Skeletal muscle satellite cell (primary cell): ENCODE measurements around the gene KLHDC7A.

Experiments used
- H3K27me3 ChIP-seq: 2 replicates; pipeline ENCODE4 v1.7.0; 2013; ENCODE audit warnings: low read length; ENCODE audit not compliant: control insufficient read depth, insufficient read depth
- H3K36me3 ChIP-seq: 2 replicates; pipeline ENCODE4 v1.7.0; 2013; ENCODE audit warnings: mild to moderate bottlenecking, control low read depth, low read length; ENCODE audit not compliant: insufficient read depth
- H3K4me1 ChIP-seq: 2 replicates; pipeline ENCODE4 v1.7.0; 2013; ENCODE audit warnings: low read length; ENCODE audit not compliant: control insufficient read depth, insufficient read depth
- H3K4me2 ChIP-seq: 2 replicates; pipeline ENCODE4 v1.7.0; 2013; ENCODE audit warnings: mild to moderate bottlenecking, low read length
- H3K4me3 ChIP-seq: 2 replicates; pipeline ENCODE4 v1.7.0; 2013; ENCODE audit warnings: low read length
- H3K9ac ChIP-seq: 2 replicates; pipeline ENCODE4 v1.7.0; 2013; ENCODE audit warnings: mild to moderate bottlenecking, low read depth, low read length, moderate library complexity
- H3K9me3 ChIP-seq: replicated peaks from 2 replicates; pipeline ENCODE4 v1.7.0; 2013; ENCODE audit warnings: mild to moderate bottlenecking, control low read depth, low read length

The KLHDC7A gene

DNA sequence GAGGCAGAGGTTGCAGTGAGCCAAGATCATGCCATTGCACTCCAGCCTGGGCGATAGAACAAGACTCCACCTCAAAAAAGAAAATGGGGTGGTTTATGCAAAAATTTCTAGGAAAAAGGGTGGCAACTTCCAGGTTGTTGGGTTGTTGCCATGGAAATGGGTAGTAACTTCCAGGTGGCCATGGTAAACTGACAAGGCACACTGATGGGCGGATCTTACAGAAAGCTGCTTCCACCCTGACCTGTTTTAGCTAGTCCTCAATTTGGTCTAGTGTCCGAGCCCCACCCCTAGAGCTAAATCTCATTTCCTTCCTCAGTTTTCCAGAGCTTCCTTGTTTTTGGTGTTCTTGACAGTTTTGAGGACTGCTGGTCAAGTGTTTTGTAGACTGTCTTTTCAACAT is 13.6 kb downstream of the KLHDC7A start:
- Histone ChIP-seq H3K27me3 (no peaks in the 10 kb centered on the region), H3K4me3 (no peak overlapping the region), H3K36me3 (no peaks in the 10 kb centered on the region), H3K9ac (no peak overlapping the region), H3K4me2 (no peak overlapping the region), H3K9me3 (peaks cover 2% of the 10 kb centered on the region), H3K4me1 (no peaks in the 10 kb centered on the region)

DNA sequence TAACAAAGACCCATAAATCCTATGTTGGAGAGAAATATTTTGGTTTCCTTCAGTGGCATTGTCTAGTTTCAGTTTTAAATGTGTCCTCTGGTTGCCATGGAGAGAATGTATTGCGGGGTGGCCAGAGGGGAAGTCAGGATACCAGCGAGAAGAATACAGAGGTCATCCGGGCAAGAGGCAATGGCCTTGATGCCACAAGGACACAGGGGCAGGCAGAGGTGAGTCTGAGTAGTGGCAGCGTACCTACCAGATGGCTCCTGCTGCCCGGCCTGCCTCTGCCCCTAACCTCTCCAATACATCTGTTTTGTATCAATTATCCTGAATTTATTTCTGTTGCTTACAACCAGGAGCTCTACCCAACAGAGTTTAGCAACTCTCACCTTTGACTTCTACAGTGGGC is 14.9 kb downstream of the KLHDC7A start:
- Histone ChIP-seq H3K27me3 (no peaks in the 10 kb centered on the region), H3K36me3 (no peaks in the 10 kb centered on the region), H3K4me3 (no peak overlapping the region), H3K9me3 (peaks cover 2% of the 10 kb centered on the region), H3K9ac (no peak overlapping the region), H3K4me2 (no peak overlapping the region), H3K4me1 (no peaks in the 10 kb centered on the region)

DNA sequence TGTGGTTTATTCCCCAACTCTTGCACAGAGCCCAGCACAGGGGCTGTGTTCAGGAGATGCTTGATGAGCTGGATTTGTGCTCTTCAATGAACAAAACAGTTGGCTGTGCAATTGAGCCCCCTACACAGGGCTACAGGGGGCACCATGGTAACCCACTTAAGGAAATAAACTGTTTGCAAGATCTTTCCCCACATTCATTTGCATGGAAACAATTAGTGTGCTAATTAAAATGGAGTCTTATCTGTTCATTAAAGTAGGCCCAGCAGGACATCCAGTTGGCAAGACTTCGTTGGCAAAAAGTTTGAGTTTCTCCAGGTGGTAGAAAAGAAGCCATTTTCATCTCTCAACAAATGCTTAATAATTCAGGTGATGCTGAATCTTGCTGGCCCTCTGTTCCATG is 15.3 kb downstream of the KLHDC7A start:
- peaks cover 2% of the 10 kb centered on the region for H3K9me3 ChIP-seq
- no peak overlapping the region for H3K9ac ChIP-seq
- no peaks in the 10 kb centered on the region for H3K36me3 ChIP-seq
- no peak overlapping the region for H3K4me2 ChIP-seq
- H3K27me3 ChIP-seq: no peaks in the 10 kb centered on the region
- H3K4me3 ChIP-seq: no peak overlapping the region
- no peaks in the 10 kb centered on the region for H3K4me1 ChIP-seq

DNA sequence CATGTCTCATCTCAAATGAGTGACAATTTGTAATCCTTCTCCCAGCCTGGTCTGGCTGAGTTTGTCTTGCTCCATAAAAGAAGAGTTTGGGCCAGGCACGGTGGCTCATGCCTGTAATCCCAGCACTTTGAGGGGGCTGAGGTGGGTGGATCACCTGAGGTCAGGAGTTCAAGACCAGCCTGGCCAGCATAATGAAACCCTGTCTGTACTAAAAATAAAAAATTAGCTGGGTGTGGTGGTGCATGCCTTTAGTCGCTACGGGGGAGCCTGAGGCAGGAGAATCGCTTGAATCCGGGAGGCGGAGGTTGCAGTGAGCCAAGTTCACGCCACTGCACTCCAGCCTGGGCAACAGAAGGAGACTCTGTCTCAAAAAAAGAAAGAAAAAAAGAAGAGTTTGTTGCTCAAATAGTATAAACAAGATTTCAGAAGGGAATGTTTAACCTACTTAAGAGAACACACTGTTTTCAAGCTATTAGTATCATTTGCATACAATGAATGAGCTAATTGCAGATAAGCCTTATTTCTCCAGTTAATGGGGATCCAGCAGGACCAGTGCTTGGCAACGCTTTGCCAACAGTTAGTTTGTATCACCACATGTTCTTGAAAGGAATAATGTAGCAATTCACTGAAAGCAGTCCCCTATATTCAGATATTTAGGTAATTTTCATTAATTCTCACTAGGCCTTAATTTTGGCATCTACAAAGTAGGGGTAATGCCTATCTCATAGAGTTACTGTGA is 15.9 kb downstream of the KLHDC7A start:
- no peak overlapping the region for H3K4me2 ChIP-seq
- H3K27me3 ChIP-seq: no peaks in the 10 kb centered on the region
- no peak overlapping the region for H3K4me3 ChIP-seq
- peaks cover 2% of the 10 kb centered on the region for H3K9me3 ChIP-seq
- H3K36me3 ChIP-seq: no peaks in the 10 kb centered on the region
- H3K4me1 ChIP-seq: no peaks in the 10 kb centered on the region
- H3K9ac ChIP-seq: no peak overlapping the region

DNA sequence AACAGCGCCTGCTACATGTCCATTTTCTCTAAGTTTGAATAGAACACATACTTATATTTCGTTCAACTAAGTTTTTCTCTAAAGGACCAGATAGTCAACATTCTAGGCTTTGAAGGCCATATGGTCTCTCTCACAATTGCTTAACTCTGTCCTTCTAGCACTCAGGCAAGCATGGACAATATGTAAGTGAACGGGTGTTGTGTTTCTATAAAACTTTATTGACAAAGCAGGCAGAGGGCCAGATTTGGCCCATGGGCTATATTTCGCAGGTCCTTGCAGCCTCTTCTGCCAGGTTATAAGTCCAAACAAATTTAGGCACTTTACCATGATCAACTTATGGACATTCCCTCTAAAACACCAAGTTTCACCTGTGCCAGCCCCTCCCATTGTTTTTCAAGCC is 21.1 kb downstream of the KLHDC7A start:
- H3K9me3 ChIP-seq: no peaks in the 10 kb centered on the region
- no peak overlapping the region for H3K4me3 ChIP-seq
- no peak overlapping the region for H3K4me2 ChIP-seq
- H3K27me3 ChIP-seq: no peaks in the 10 kb centered on the region
- H3K36me3 ChIP-seq: no peaks in the 10 kb centered on the region
- H3K4me1 ChIP-seq: no peaks in the 10 kb centered on the region
- no peak overlapping the region for H3K9ac ChIP-seq

DNA sequence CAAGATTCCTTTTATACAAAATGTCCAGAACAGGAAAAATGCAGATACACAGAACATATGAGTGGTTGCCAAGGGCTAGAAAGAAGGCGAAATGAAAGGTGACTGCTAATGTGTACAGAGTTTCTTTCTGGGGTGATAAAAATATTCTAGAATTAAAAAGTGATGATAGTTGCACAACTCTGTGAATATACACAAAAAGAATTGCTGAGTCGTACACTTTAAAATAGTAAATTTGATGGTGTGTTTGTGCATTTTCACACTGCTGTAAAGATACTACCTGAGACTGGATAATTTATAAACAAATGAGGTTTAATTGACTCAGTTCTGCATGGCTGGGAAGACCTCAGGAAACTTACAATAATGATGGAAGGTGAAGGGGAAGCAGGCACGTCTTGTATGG is 23.9 kb downstream of the KLHDC7A start:
- no peaks in the 10 kb centered on the region for H3K27me3 ChIP-seq
- H3K4me1 ChIP-seq: no peaks in the 10 kb centered on the region
- no peak overlapping the region for H3K4me2 ChIP-seq
- H3K9ac ChIP-seq: no peak overlapping the region
- no peak overlapping the region for H3K4me3 ChIP-seq
- no peaks in the 10 kb centered on the region for H3K36me3 ChIP-seq
- no peaks in the 10 kb centered on the region for H3K9me3 ChIP-seq

DNA sequence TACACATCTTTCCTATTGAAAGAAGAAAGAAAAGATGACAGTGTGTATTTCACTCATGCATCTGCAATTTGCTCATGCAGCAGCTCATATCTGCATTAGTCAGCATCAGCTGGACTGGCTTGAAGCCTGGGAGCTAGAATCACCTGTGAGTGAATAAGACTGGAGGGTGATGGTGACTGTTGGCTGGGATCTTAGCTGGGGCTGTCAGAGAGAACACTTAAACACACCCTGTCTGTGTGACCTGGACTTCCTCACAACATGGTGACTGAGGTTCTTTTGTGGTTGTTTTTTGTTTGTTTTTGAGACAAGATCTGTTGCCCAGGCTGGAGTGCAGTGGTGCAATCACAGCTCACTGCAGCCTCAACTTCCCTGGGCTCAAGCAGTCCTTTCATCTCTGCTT is 24.9 kb downstream of the KLHDC7A start:
- H3K4me1 ChIP-seq: no peaks in the 10 kb centered on the region
- no peaks in the 10 kb centered on the region for H3K9me3 ChIP-seq
- H3K36me3 ChIP-seq: no peaks in the 10 kb centered on the region
- H3K4me2 ChIP-seq: no peak overlapping the region
- H3K4me3 ChIP-seq: no peak overlapping the region
- H3K27me3 ChIP-seq: no peaks in the 10 kb centered on the region
- no peak overlapping the region for H3K9ac ChIP-seq

DNA sequence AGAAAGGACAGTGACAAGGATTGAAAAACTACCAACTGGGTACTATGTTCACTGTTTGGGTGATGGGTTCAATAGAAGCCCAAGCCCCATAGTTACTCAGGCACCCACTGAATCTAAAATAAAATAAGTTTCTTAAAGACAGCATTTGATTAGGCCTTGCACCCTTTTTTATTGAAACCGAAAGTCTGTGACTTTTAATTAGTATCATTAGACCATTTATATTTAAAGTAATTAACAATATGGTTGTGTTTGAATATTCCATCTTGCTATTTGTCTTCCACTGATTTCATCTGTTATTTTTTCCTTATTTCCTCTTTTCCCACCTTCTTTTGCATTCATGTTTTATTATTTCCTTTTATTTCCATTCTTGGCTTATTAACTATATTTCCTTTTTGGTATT is 27.4 kb downstream of the KLHDC7A start:
- Histone ChIP-seq H3K4me1 (no peaks in the 10 kb centered on the region), H3K9me3 (no peaks in the 10 kb centered on the region), H3K4me3 (no peak overlapping the region), H3K36me3 (no peaks in the 10 kb centered on the region), H3K4me2 (no peak overlapping the region), H3K27me3 (no peaks in the 10 kb centered on the region), H3K9ac (no peak overlapping the region)

DNA sequence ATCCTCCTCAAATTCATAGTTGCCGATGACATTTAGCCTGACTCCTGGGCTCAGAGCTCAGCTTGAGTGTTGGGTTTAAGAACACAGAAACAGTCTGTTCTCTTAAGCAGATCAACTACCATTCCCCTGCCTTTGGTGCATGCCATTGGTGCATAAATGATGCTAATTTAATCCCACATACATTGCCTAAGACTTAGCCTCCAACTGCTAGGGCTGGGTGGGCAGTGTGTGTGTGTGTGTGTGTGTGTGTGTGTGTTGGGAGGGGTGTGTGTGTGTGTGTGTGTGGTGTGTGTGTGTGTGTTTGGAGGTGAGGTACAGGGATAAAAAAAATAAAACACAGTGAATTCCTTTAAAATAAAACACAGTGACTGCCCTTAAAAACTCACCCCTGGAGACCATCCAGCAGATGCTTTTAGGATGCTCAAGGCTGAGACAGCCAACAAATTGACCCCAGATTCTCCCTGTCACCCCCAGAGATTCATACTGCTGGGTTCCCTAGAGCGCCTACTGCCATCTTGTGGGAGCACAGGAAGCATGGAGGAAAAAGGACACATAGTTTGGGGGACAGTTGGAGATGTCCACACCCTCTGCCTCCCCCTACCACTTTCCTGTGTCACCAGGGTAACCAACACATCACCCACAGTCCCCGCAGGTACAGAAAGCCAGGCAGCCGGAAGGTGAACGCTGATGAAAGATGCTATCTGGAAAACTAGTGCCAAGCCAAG is 30.6 kb downstream of the KLHDC7A start:
- Histone ChIP-seq H3K9me3 (no peaks in the 10 kb centered on the region), H3K9ac (no peak overlapping the region), H3K36me3 (no peaks in the 10 kb centered on the region), H3K4me1 (no peaks in the 10 kb centered on the region), H3K4me3 (no peak overlapping the region), H3K27me3 (no peaks in the 10 kb centered on the region), H3K4me2 (no peak overlapping the region)

DNA sequence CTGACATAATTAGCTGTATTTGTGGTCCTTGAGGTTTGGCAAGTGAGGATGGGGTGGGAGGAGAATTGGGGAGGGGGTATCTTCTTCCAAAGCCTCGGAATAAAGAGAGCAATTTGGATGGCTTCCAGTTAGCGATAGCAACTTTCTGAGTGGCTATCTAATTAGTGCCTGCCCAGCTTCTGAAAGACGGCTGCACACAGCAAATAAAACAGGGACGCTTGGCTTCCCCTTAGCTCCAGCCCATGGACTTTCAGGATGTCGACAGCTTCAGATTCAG is 31.1 kb downstream of the KLHDC7A start:
- Histone ChIP-seq H3K36me3 (no peaks in the 10 kb centered on the region), H3K4me1 (no peaks in the 10 kb centered on the region), H3K4me3 (no peak overlapping the region), H3K9me3 (no peaks in the 10 kb centered on the region), H3K9ac (no peak overlapping the region), H3K4me2 (no peak overlapping the region), H3K27me3 (no peaks in the 10 kb centered on the region)

DNA sequence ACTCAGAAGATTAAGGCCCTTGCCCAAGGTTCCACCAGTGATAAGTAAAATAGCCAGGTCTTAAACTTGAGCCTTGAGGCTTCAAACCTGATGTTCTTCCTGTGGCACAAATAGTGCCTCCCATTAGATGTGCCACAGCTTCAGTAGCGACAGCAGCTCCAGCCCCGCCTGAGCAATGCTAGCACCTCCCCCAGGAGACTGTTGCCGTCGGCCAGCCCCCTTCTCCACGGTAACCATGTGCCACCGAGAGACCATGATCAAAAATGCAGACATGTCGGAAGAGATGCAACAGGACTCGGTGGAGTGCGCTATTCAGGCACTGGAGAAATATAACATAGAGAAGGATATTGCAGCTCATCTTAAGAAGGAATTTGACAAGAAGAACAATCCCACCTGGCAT is 32.2 kb downstream of the KLHDC7A start:
- no peak overlapping the region for H3K4me3 ChIP-seq
- no peak overlapping the region for H3K9ac ChIP-seq
- no peaks in the 10 kb centered on the region for H3K9me3 ChIP-seq
- H3K27me3 ChIP-seq: no peaks in the 10 kb centered on the region
- H3K4me1 ChIP-seq: no peaks in the 10 kb centered on the region
- no peaks in the 10 kb centered on the region for H3K36me3 ChIP-seq
- no peak overlapping the region for H3K4me2 ChIP-seq

DNA sequence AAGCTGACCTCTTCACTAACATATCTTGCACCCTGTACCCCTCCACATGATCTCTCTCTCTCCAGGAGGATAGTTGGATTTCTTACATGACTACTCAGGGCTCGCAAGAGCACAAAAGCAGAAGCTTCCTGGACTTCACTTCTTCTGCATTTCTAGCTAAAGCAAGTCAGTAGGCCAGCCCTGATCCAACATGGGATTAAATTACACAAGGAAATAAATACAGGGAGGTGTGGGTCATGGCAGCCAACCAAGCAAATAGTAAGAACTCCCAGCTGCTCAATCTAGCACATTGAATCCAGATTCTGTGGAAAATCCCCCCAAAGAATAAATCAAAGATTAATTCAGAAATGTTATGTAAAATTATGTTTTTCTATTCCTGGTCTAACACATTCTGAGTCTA is 33.3 kb downstream of the KLHDC7A start:
- Histone ChIP-seq H3K4me2 (no peak overlapping the region), H3K9ac (no peak overlapping the region), H3K4me1 (no peaks in the 10 kb centered on the region), H3K27me3 (no peaks in the 10 kb centered on the region), H3K36me3 (no peaks in the 10 kb centered on the region), H3K4me3 (no peak overlapping the region), H3K9me3 (no peaks in the 10 kb centered on the region)
